ENCODE results near the gene DMPK.

DMPK gene

GRCh38 chr19:45824041-45824471, 41.8 kb upstream of the DMPK start:
- no peak overlapping the region for H3K4me2 ChIP-seq (ENCODE audit: low read length)
- no peaks in the 10 kb centered on the region for H3K9me3 ChIP-seq (ENCODE audit: insufficient read depth, low read length)
- no peak overlapping the region for H3K9ac ChIP-seq (ENCODE audit: low read length)
- no peaks in the 10 kb centered on the region for H4K20me1 ChIP-seq (ENCODE audit: insufficient read depth, low read length)
- no peak for TF ChIP-seq EZH2phosphoT487 (IDR thresholded peaks at IDR 0.05; ENCODE audit: low read depth)
- H3K27ac ChIP-seq (ENCODE audit: low read length): no peak overlapping the region
- no peak overlapping the region for H3K4me3 ChIP-seq (ENCODE audit: low read length)
- no peaks in the 10 kb centered on the region for H3K4me1 ChIP-seq (ENCODE audit: low read length)
- peaks cover 89% of the 10 kb centered on the region for H3K36me3 ChIP-seq (replicated peaks; ENCODE audit: low read depth, low read length)
- no peaks in the 10 kb centered on the region for H3K79me2 ChIP-seq (ENCODE audit: low read length)
- no peak overlapping the region for H2AFZ ChIP-seq (ENCODE audit: low read depth, low read length)
- no peaks in the 10 kb centered on the region for H3K27me3 ChIP-seq (ENCODE audit: low read depth, low read length)

GRCh38 chr19:45823182-45823581, 40.9 kb upstream of the DMPK start:
- H3K36me3 ChIP-seq (replicated peaks; ENCODE audit: low read depth, low read length): peaks cover 80% of the 10 kb centered on the region
- no peak overlapping the region for H3K4me2 ChIP-seq (ENCODE audit: low read length)
- no peaks in the 10 kb centered on the region for H4K20me1 ChIP-seq (ENCODE audit: insufficient read depth, low read length)
- no peaks in the 10 kb centered on the region for H3K79me2 ChIP-seq (ENCODE audit: low read length)
- no peak overlapping the region for H3K4me3 ChIP-seq (ENCODE audit: low read length)
- H3K9me3 ChIP-seq (ENCODE audit: insufficient read depth, low read length): no peaks in the 10 kb centered on the region
- TF ChIP-seq EZH2phosphoT487 (IDR thresholded peaks at IDR 0.05; ENCODE audit: low read depth): no peak
- no peak for TF ChIP-seq CTCF (IDR thresholded peaks at IDR 0.05; ENCODE audit: low read depth, low read length)
- H2AFZ ChIP-seq (ENCODE audit: low read depth, low read length): no peak overlapping the region
- H3K4me1 ChIP-seq (ENCODE audit: low read length): no peaks in the 10 kb centered on the region
- H3K27me3 ChIP-seq (ENCODE audit: low read depth, low read length): no peaks in the 10 kb centered on the region
- H3K9ac ChIP-seq (ENCODE audit: low read length): no peak overlapping the region
- no peak overlapping the region for H3K27ac ChIP-seq (ENCODE audit: low read length)

GRCh38 chr19:45822716-45823115, 40.4 kb upstream of the DMPK start:
- Histone ChIP-seq H3K27ac (ENCODE audit: low read length) (no peak overlapping the region), H3K4me1 (ENCODE audit: low read length) (no peaks in the 10 kb centered on the region), H3K9me3 (ENCODE audit: insufficient read depth, low read length) (no peaks in the 10 kb centered on the region), H3K4me2 (ENCODE audit: low read length) (no peak overlapping the region), H3K36me3 (replicated peaks; ENCODE audit: low read depth, low read length) (peaks cover 77% of the 10 kb centered on the region), H3K79me2 (ENCODE audit: low read length) (no peaks in the 10 kb centered on the region), H4K20me1 (ENCODE audit: insufficient read depth, low read length) (no peaks in the 10 kb centered on the region), H3K27me3 (ENCODE audit: low read depth, low read length) (no peaks in the 10 kb centered on the region), H2AFZ (ENCODE audit: low read depth, low read length) (no peak overlapping the region), H3K9ac (ENCODE audit: low read length) (no peak overlapping the region), H3K4me3 (ENCODE audit: low read length) (no peak overlapping the region)
- no peak for TF ChIP-seq CTCF (IDR thresholded peaks at IDR 0.05; ENCODE audit: low read depth, low read length)

- H3K36me3 ChIP-seq (replicated peaks; ENCODE audit: low read depth, low read length): peaks cover 68% of the 10 kb centered on the region
- no peak overlapping the region for H3K27ac ChIP-seq (ENCODE audit: low read length)
- no peak overlapping the region for H3K9ac ChIP-seq (ENCODE audit: low read length)
- H3K4me1 ChIP-seq (ENCODE audit: low read length): peaks cover 3% of the 10 kb centered on the region; the same call in 1 of the 2 replicates
- H4K20me1 ChIP-seq (ENCODE audit: insufficient read depth, low read length): 0 out of 2 replicates have a peak, but pooled peaks cover 4% of the 10 kb centered on the region
- H3K9me3 ChIP-seq (ENCODE audit: insufficient read depth, low read length): no peaks in the 10 kb centered on the region
- no peaks in the 10 kb centered on the region for H3K27me3 ChIP-seq (ENCODE audit: low read depth, low read length)
- no peak for TF ChIP-seq CTCF (IDR thresholded peaks at IDR 0.05; ENCODE audit: low read depth, low read length)
- TF ChIP-seq EZH2phosphoT487 (IDR thresholded peaks at IDR 0.05; ENCODE audit: low read depth): no peak
- H3K79me2 ChIP-seq (ENCODE audit: low read length): no peaks in the 10 kb centered on the region
- no peak overlapping the region for H3K4me3 ChIP-seq (ENCODE audit: low read length)
- H2AFZ ChIP-seq (ENCODE audit: low read depth, low read length): no peak overlapping the region
- no peak overlapping the region for H3K4me2 ChIP-seq (ENCODE audit: low read length)
These were observed 39.3 kb upstream of the DMPK start for GRCh38 chr19:45821570-45821969.

- H3K79me2 ChIP-seq (ENCODE audit: low read length): no peaks in the 10 kb centered on the region
- peaks cover 68% of the 10 kb centered on the region for H3K36me3 ChIP-seq (replicated peaks; ENCODE audit: low read depth, low read length)
- H3K4me3 ChIP-seq (ENCODE audit: low read length): no peak overlapping the region
- H3K9me3 ChIP-seq (ENCODE audit: insufficient read depth, low read length): no peaks in the 10 kb centered on the region
- no peak overlapping the region for H3K9ac ChIP-seq (ENCODE audit: low read length)
- no peak overlapping the region for H3K4me2 ChIP-seq (ENCODE audit: low read length)
- H4K20me1 ChIP-seq (ENCODE audit: insufficient read depth, low read length): 0 out of 2 replicates have a peak, but pooled peaks cover 4% of the 10 kb centered on the region
- H3K4me1 ChIP-seq (ENCODE audit: low read length): peaks cover 3% of the 10 kb centered on the region; the same call in 1 of the 2 replicates
- H2AFZ ChIP-seq (ENCODE audit: low read depth, low read length): no peak overlapping the region
- no peak overlapping the region for H3K27ac ChIP-seq (ENCODE audit: low read length)
- TF ChIP-seq EZH2phosphoT487 (IDR thresholded peaks at IDR 0.05; ENCODE audit: low read depth) (no peak), CTCF (IDR thresholded peaks at IDR 0.05; ENCODE audit: low read depth, low read length) (no peak)
- H3K27me3 ChIP-seq (ENCODE audit: low read depth, low read length): no peaks in the 10 kb centered on the region
These were observed 38.8 kb upstream of the DMPK start for GRCh38 chr19:45821103-45821521.
